K562 (cell line): ENCODE measurements around the gene KCNK3. TPM values are rescaled to one million over a fixed set of nuclear protein-coding genes. Genes with fewer than 3 reads are reported as not detected.

Source experiments
- ATAC-seq: fragments of 200-7000 bp; cut with Tn5 transposase; 3 replicates; pipeline ENCODE4 v1.9.1; 2020; ENCODE audit warnings: moderate library complexity
- BruUV-seq: library from RNA; stranded (reverse); fragments of 400-500 nt; replicated peaks from 2 replicates; lab custom pipeline; 2021; lab: Mats Ljungman, UMichigan
- CTCF ChIA-PET: fragments of 300-600 bp; formaldehyde crosslinking; extraction: SDS; loops from one replicate; lab custom pipeline; 2021; ENCODE audit warnings: low intra/inter-chr PET ratio; lab: Yijun Ruan, JAX
- POLR2A ChIA-PET: fragments of 300-600, 350-650 bp; sonication (Branson Sonifier 250); formaldehyde crosslinking; extraction: SDS; loops from one replicate; lab custom pipeline; 2021; ENCODE audit warnings: antibody characterized with exemption, inconsistent platforms; lab: Yijun Ruan, JAX
- DNase-seq, 4 experiments: peaks; one replicate each; pipeline versions ENCODE4 v3.0.0 to v3.0.0-alpha.2; 2011 to 2018; ENCODE audit warnings: low spot score in 3 of 4, mixed read lengths in 3 of 4; ENCODE audit errors: extremely low read depth in 1 of 4
- FAIRE-seq: peaks from 2 replicates; lab custom pipeline; 2011; peaks lifted over from hg19 to GRCh38; lab: Jason Lieb, UNC
- H2AFZ ChIP-seq: 2 replicates; pipeline ENCODE4 v1.6.0; 2011; ENCODE audit warnings: low read depth, low read length, control low read depth, inconsistent platforms
- H3K27ac ChIP-seq: fragments of 200-600 bp; 3 replicates; pipeline ENCODE4 v1.8.0; 2011; ENCODE audit warnings: low read depth, mild to moderate bottlenecking, control low read depth, inconsistent platforms, low read length, moderate library complexity, mixed read lengths; ENCODE audit errors: extremely low read depth
- H3K27me3 ChIP-seq, 2 experiments: fragments of 300-600 bp in 1 of 2; 2 replicates in 1 of 2; 3 replicates in 1 of 2; pipeline versions ENCODE4 v1.6.0 to v1.8.0; 2011; ENCODE audit warnings: inconsistent platforms in 2 of 2, low read length in 2 of 2, mild to moderate bottlenecking in 1 of 2, mixed read lengths in 1 of 2, moderate library complexity in 1 of 2; ENCODE audit not compliant: control insufficient read depth in 2 of 2, insufficient read depth in 2 of 2
- H3K36me3 ChIP-seq: fragments of 300-600 bp; 3 replicates; pipeline ENCODE4 v1.8.0; 2011; ENCODE audit warnings: mild to moderate bottlenecking, low read length, inconsistent platforms; ENCODE audit not compliant: control insufficient read depth, insufficient read depth
- H3K4me1 ChIP-seq, 2 experiments: fragments of 200-600 bp in 1 of 2; replicated peaks in 1 of 2; 2 replicates in 1 of 2; 3 replicates in 1 of 2; pipeline versions ENCODE4 v1.5.1 to v1.8.0; 2011; ENCODE audit warnings: inconsistent platforms in 2 of 2, low read length in 2 of 2, mild to moderate bottlenecking in 1 of 2, mixed read lengths in 1 of 2, moderate library complexity in 1 of 2; ENCODE audit not compliant: control insufficient read depth in 2 of 2, insufficient read depth in 2 of 2
- H3K4me2 ChIP-seq: 2 replicates; pipeline ENCODE4 v1.6.1; 2011; ENCODE audit warnings: low read length, control low read depth, inconsistent platforms, mixed read lengths; ENCODE audit not compliant: insufficient read depth
- H3K4me3 ChIP-seq: fragments of 200-600 bp; sonication (generic), shearing (Covaris generic); 2 replicates; pipeline ENCODE4 v1.5.1; 2016; ENCODE audit warnings: control low read depth, inconsistent platforms
- H3K79me2 ChIP-seq: fragments of 200-600 bp; 3 replicates; pipeline ENCODE4 v1.8.0; 2011; ENCODE audit warnings: low read length, inconsistent platforms; ENCODE audit not compliant: control insufficient read depth, insufficient read depth
- H3K9ac ChIP-seq, 2 experiments: 2 replicates each; pipeline versions ENCODE4 v1.6.0 to v1.6.1; 2011; ENCODE audit warnings: low read depth in 2 of 2, low read length in 2 of 2, control low read depth in 1 of 2, inconsistent platforms in 1 of 2, mild to moderate bottlenecking in 1 of 2, mixed read lengths in 1 of 2; ENCODE audit not compliant: insufficient read depth in 1 of 2
- H3K9me1 ChIP-seq: one replicate; pipeline ENCODE4 v1.6.0; 2011; ENCODE audit warnings: inconsistent platforms, mild to moderate bottlenecking, low read length, moderate library complexity; ENCODE audit not compliant: control insufficient read depth, insufficient read depth
- H3K9me3 ChIP-seq: replicated peaks from 2 replicates; pipeline ENCODE4 v1.5.1; 2011; ENCODE audit warnings: low read depth, low read length, inconsistent platforms; ENCODE audit not compliant: control insufficient read depth, insufficient read depth
- H4K20me1 ChIP-seq: replicated peaks from 2 replicates; pipeline ENCODE4 v1.6.1; 2011; ENCODE audit warnings: low read length, inconsistent platforms, mixed read lengths; ENCODE audit not compliant: control insufficient read depth, insufficient read depth
- NELFE ChIP-seq: IDR thresholded peaks from 2 replicates; pipeline ENCODE4 v1.6.1; 2011; ENCODE audit warnings: mild to moderate bottlenecking; ENCODE audit not compliant: insufficient read depth, insufficient read length
- NR2C2 ChIP-seq, 2 experiments: fragments of 200-800 bp in 1 of 2; sonication (Bioruptor generic) in 1 of 2; sonication (generic) in 1 of 2; formaldehyde crosslinking in 1 of 2; IDR thresholded peaks; 2 replicates each; pipeline versions ENCODE4 v1.6.1 to v1.8.0; 2016 to 2022; ENCODE audit warnings: mild to moderate bottlenecking in 1 of 2, missing compliant biosample characterization in 1 of 2, missing genetic modification characterization in 1 of 2, missing genetic modification reagents in 1 of 2
- PCBP1 ChIP-seq: fragments of 200-400 bp; formaldehyde crosslinking; IDR thresholded peaks from 2 replicates; pipeline ENCODE4 v1.6.1; 2018; ENCODE audit warnings: mild to moderate bottlenecking, low read depth, low read length; ENCODE audit not compliant: poor library complexity, severe bottlenecking
- POLR2B ChIP-seq: fragments of 450-650 bp; IDR thresholded peaks from 2 replicates; pipeline ENCODE4 v1.6.1; 2018; ENCODE audit warnings: low read depth; ENCODE audit not compliant: partially characterized antibody
- SIN3A ChIP-seq, 2 experiments: fragments of 150-350 bp in 1 of 2; IDR thresholded peaks; 2 replicates each; pipeline ENCODE4 v1.6.1; 2011 to 2016; ENCODE audit warnings: borderline replicate concordance in 2 of 2, low read depth in 2 of 2, low read length in 2 of 2, mild to moderate bottlenecking in 2 of 2, moderate library complexity in 2 of 2; ENCODE audit not compliant: control insufficient read depth in 1 of 2
- TRIM28 ChIP-seq: fragments of 450-650 bp; IDR thresholded peaks from 2 replicates; pipeline ENCODE4 v1.6.1; 2017
- ZC3H8 ChIP-seq: fragments of 450-650 bp; IDR thresholded peaks from 2 replicates; pipeline ENCODE4 v1.6.1; 2017
- ZFP36 ChIP-seq: fragments of 150-350 bp; IDR thresholded peaks from 2 replicates; pipeline ENCODE4 v1.6.1; 2018; ENCODE audit warnings: low read length, low read depth; ENCODE audit not compliant: partially characterized antibody
- ZNF165 ChIP-seq: fragments of 250-450 bp; sonication (Bioruptor Pico); IDR thresholded peaks from 2 replicates; pipeline ENCODE4 v1.4.0; 2020; ENCODE audit warnings: borderline replicate concordance
- ZNF311 ChIP-seq: fragments of 250-450 bp; sonication (Bioruptor Pico); IDR thresholded peaks from 2 replicates; pipeline ENCODE4 v1.4.0; 2020; ENCODE audit warnings: mild to moderate bottlenecking, moderate library complexity
- ZNF785 ChIP-seq: fragments of 250-450 bp; sonication (Bioruptor Pico); IDR thresholded peaks from 2 replicates; pipeline ENCODE4 v1.4.0; 2020; ENCODE audit warnings: mild to moderate bottlenecking
- WGBS: fragments of 100-300 bp; shearing (Covaris generic); methylation state at CpG from one replicate; pipeline ENCODE4 v1.1.6; 2016; ENCODE audit warnings: low coverage, mixed read lengths; ENCODE audit not compliant: insufficient coverage; ENCODE audit errors: missing lambda C conversion rate; 5-methylcytosine and 5-hydroxymethylcytosine counted together
- in situ Hi-C: fragments of 300-500 bp; cut with MboI; formaldehyde crosslinking; loops from 4 replicates; pipeline ENCODE4 v1.15.0; 2018; ENCODE audit warnings: inconsistent platforms, mixed read lengths
- intact Hi-C: fragments of 100-400 bp; cut with micrococcal nuclease; formaldehyde crosslinking; loops from 2 replicates; pipeline ENCODE4 v1.14.2; 2022
- polyA plus RNA-seq, 8 experiments: library from polyadenylated mRNA; depleted of rRNA in 4 of 8; stranded (reverse) in 5 of 8; unstranded in 3 of 8; fragments of >200 nt; fragmentation: Nextera tagmentation in 2 of 8; fragmentation: Illumina TruSeq in 1 of 8; extraction: Ambion mirVana in 2 of 8; extraction: Trizol in 1 of 8; gene quantifications; 2 replicates each; pipeline versions ENCODE4 v1.2.1 to v1.2.3, GENCODE V29; 2011 to 2014; ENCODE audit warnings: inconsistent platforms in 1 of 8, missing spikeins in 1 of 8
- total RNA-seq, 7 experiments: library from RNA; depleted of rRNA in 6 of 7; stranded (reverse); fragments of >200 nt in 6 of 7; fragmentation: Illumina TruSeq in 2 of 7; extraction: Trizol in 2 of 7; gene quantifications; 2 replicates each; pipeline versions ENCODE4 v1.2.1 to v1.2.3, GENCODE V29; 2011 to 2021; ENCODE audit warnings: low replicate concordance in 1 of 7

KCNK3 gene
- total and polyA plus RNA-seq, 9 of the 15 experiments (the other 6 are each of a cell fraction or from before 2014, with no cell fraction given), result 0.01 to 0.20 (median 0.07) TPM; not detected in 5

GRCh38 chr2:26717362-26717761, 24.8 kb downstream of the KCNK3 start:
- Histone ChIP-seq H3K4me1 (peaks cover 0 to 13% of the 10 kb centered on the region in 2 experiments; a peak in 2 of 5 replicates), H3K9me3 (no peaks in the 10 kb centered on the region), H4K20me1 (no peaks in the 10 kb centered on the region), H2AFZ (0 out of 2 replicates have a peak overlapping the region, but pooled peaks have one; percentile 4), H3K9ac (no peak overlapping the region), H3K27ac (no peak overlapping the region), H3K9me1 (no peaks in the 10 kb centered on the region), H3K4me2 (no peak overlapping the region), H3K4me3 (no peak overlapping the region), H3K36me3 (no peaks in the 10 kb centered on the region), H3K79me2 (no peaks in the 10 kb centered on the region), H3K27me3 (peaks cover 0 to 14% of the 10 kb centered on the region in 2 experiments; a peak in 3 of 5 replicates)
- in situ Hi-C loops, result no loop called here
- DNase-seq (no peak), FAIRE-seq (no peak), ATAC-seq (no peak)
- POLR2A ChIA-PET, result interaction anchor here (0.6 to 1.0 kb wide), 3 partner anchors 12 to 534 kb away, joined by 3 read pairs; no protein-coding TSS in a partner anchor
- TF ChIP-seq NR2C2 (CRISPR knock-in tag; IDR thresholded peaks at IDR 0.05) (no peak), NR2C2 (tag; IDR thresholded peaks at IDR 0.05) (no peak), POLR2B (no peak), TRIM28 (no peak), ZNF311 (no peak), ZC3H8 (no peak), PCBP1 (no peak), ZFP36 (no peak), ZNF165 (no peak), SIN3A (IDR thresholded peaks at IDR 0.05; ENCODE audit: borderline replicate concordance in 2 of 2, control insufficient read depth in 1 of 2, low read depth in 2 of 2, low read length in 2 of 2) (no peak), ZNF785 (CRISPR knock-in tag) (no peak), NELFE (no peak)
- no TSS peak for BruUV-seq
- intact Hi-C loops, result no loop called here
- WGBS, result 76% methylated on average over 5 of the region's 5 CpGs
- CTCF ChIA-PET, result no interaction called here
